HUES64 (cell line): ENCODE measurements around the gene ZMYM4.

Experiments
- H3K27ac ChIP-seq: 2 replicates; pipeline ENCODE4 v1.7.0; 2013; ENCODE audit warnings: low read depth, low read length, inconsistent platforms
- H3K27me3 ChIP-seq: 2 replicates; pipeline ENCODE4 v1.6.1; 2013; ENCODE audit warnings: mild to moderate bottlenecking, low read length; ENCODE audit not compliant: insufficient read depth
- H3K36me3 ChIP-seq: 2 replicates; pipeline ENCODE4 v1.6.1; 2013; ENCODE audit warnings: mild to moderate bottlenecking, low read length; ENCODE audit not compliant: insufficient read depth
- H3K4me1 ChIP-seq: 2 replicates; pipeline ENCODE4 v1.6.1; 2013; ENCODE audit warnings: mild to moderate bottlenecking, low read length, moderate library complexity; ENCODE audit not compliant: insufficient read depth
- H3K4me3 ChIP-seq: 2 replicates; pipeline ENCODE4 v1.5.1; 2013; ENCODE audit warnings: mild to moderate bottlenecking, low read length, moderate library complexity
- H3K9ac ChIP-seq: 2 replicates; pipeline ENCODE4 v1.6.1; 2013; ENCODE audit warnings: mild to moderate bottlenecking, low read depth, low read length
- H3K9me3 ChIP-seq: 2 replicates; pipeline ENCODE4 v1.6.1; 2013; ENCODE audit warnings: low read depth, low read length; ENCODE audit not compliant: insufficient read depth
- WGBS: fragments of 150-250, 120-280 bp; methylation state at CpG from one replicate; pipeline ENCODE4 v1.1.7; 2013; ENCODE audit warnings: missing lambda C conversion rate; 5-methylcytosine and 5-hydroxymethylcytosine counted together

Gene ZMYM4

GRCh38 chr1:35407743-35408142, 139.2 kb downstream of the ZMYM4 start:
- no peaks in the 10 kb centered on the region for H3K27me3 ChIP-seq
- H3K27ac ChIP-seq = no peak overlapping the region
- H3K4me1 ChIP-seq = peaks cover 14% of the 10 kb centered on the region; the same call in 1 of the 2 replicates
- H3K4me3 ChIP-seq = no peak overlapping the region
- peaks cover 81% of the 10 kb centered on the region for H3K36me3 ChIP-seq
- peaks cover 12% of the 10 kb centered on the region; the same call in 1 of the 2 replicates for H3K9me3 ChIP-seq
- H3K9ac ChIP-seq = no peak overlapping the region
- WGBS = 94% methylated on average over 4 of the region's 4 CpGs

- Histone ChIP-seq H3K9me3 (peaks cover 12% of the 10 kb centered on the region; the same call in 1 of the 2 replicates), H3K27me3 (no peaks in the 10 kb centered on the region), H3K36me3 (peaks cover 78% of the 10 kb centered on the region), H3K4me1 (peaks cover 14% of the 10 kb centered on the region; the same call in 1 of the 2 replicates), H3K9ac (no peak overlapping the region), H3K27ac (no peak overlapping the region), H3K4me3 (no peak overlapping the region)
- 100% methylated on average over 1 of the region's 1 CpG for WGBS
These were observed 140.4 kb downstream of the ZMYM4 start for GRCh38 chr1:35408925-35409324.

GRCh38 chr1:35426097-35426586, 157.6 kb downstream of the ZMYM4 start:
- Histone ChIP-seq H3K27ac (no peak overlapping the region), H3K9me3 (no peaks in the 10 kb centered on the region), H3K4me1 (no peaks in the 10 kb centered on the region; the same call in 1 of the 2 replicates), H3K27me3 (no peaks in the 10 kb centered on the region), H3K9ac (no peak overlapping the region), H3K4me3 (no peak overlapping the region), H3K36me3 (peaks cover 21% of the 10 kb centered on the region)
- 91% methylated on average over 2 of the region's 2 CpGs for WGBS

GRCh38 chr1:35428360-35428759, 159.9 kb downstream of the ZMYM4 start:
- Histone ChIP-seq H3K9ac (no peak overlapping the region), H3K27ac (no peak overlapping the region), H3K27me3 (no peaks in the 10 kb centered on the region), H3K4me3 (no peak overlapping the region), H3K9me3 (no peaks in the 10 kb centered on the region), H3K36me3 (peaks cover 14% of the 10 kb centered on the region), H3K4me1 (no peaks in the 10 kb centered on the region; the same call in 1 of the 2 replicates)
- 93% methylated on average over 7 of the region's 7 CpGs for WGBS

GRCh38 chr1:35430762-35431161, 162.3 kb downstream of the ZMYM4 start:
- Histone ChIP-seq H3K4me3 (no peak overlapping the region), H3K9ac (no peak overlapping the region), H3K9me3 (no peaks in the 10 kb centered on the region), H3K36me3 (peaks cover 31% of the 10 kb centered on the region), H3K27ac (no peak overlapping the region), H3K27me3 (no peaks in the 10 kb centered on the region), H3K4me1 (no peaks in the 10 kb centered on the region; the same call in 1 of the 2 replicates)
- 86% methylated on average over 4 of the region's 4 CpGs for WGBS

GRCh38 chr1:35431173-35431599, 162.7 kb downstream of the ZMYM4 start:
- WGBS = 92% methylated on average over 7 of the region's 7 CpGs
- no peak overlapping the region for H3K27ac ChIP-seq
- no peaks in the 10 kb centered on the region for H3K27me3 ChIP-seq
- no peak overlapping the region for H3K4me3 ChIP-seq
- H3K36me3 ChIP-seq = peaks cover 35% of the 10 kb centered on the region
- no peaks in the 10 kb centered on the region; the same call in 1 of the 2 replicates for H3K4me1 ChIP-seq
- no peaks in the 10 kb centered on the region for H3K9me3 ChIP-seq
- no peak overlapping the region for H3K9ac ChIP-seq

- H3K36me3 ChIP-seq = peaks cover 44% of the 10 kb centered on the region
- H3K27ac ChIP-seq = no peak overlapping the region
- 94% methylated on average over 10 of the region's 10 CpGs for WGBS
- no peaks in the 10 kb centered on the region; the same call in 1 of the 2 replicates for H3K4me1 ChIP-seq
- H3K9ac ChIP-seq = no peak overlapping the region
- H3K27me3 ChIP-seq = no peaks in the 10 kb centered on the region
- no peak overlapping the region for H3K4me3 ChIP-seq
- no peaks in the 10 kb centered on the region for H3K9me3 ChIP-seq
These were observed 163.7 kb downstream of the ZMYM4 start for GRCh38 chr1:35432231-35432630.

GRCh38 chr1:35433714-35434113, 165.2 kb downstream of the ZMYM4 start:
- Histone ChIP-seq H3K27me3 (no peaks in the 10 kb centered on the region), H3K9me3 (no peaks in the 10 kb centered on the region), H3K4me1 (no peaks in the 10 kb centered on the region), H3K36me3 (peaks cover 55% of the 10 kb centered on the region), H3K4me3 (no peak overlapping the region), H3K9ac (no peak overlapping the region), H3K27ac (no peak overlapping the region)
- WGBS = 98% methylated on average over 12 of the region's 15 CpGs

- whole genome bisulfite sequencing = 96% methylated on average over 12 of the region's 12 CpGs
- Histone ChIP-seq H3K36me3 (peaks cover 65% of the 10 kb centered on the region), H3K27me3 (no peaks in the 10 kb centered on the region), H3K9ac (no peak overlapping the region), H3K4me1 (no peaks in the 10 kb centered on the region), H3K9me3 (no peaks in the 10 kb centered on the region), H3K27ac (no peak overlapping the region), H3K4me3 (no peak overlapping the region)
These were observed 166.2 kb downstream of the ZMYM4 start for GRCh38 chr1:35434703-35435102.

GRCh38 chr1:35436078-35436477, 167.6 kb downstream of the ZMYM4 start:
- Histone ChIP-seq H3K9ac (no peak overlapping the region), H3K4me3 (no peak overlapping the region), H3K27me3 (no peaks in the 10 kb centered on the region), H3K9me3 (no peaks in the 10 kb centered on the region), H3K27ac (no peak overlapping the region), H3K4me1 (no peaks in the 10 kb centered on the region), H3K36me3 (peaks cover 78% of the 10 kb centered on the region)
- 98% methylated on average over 10 of the region's 10 CpGs for WGBS

- Histone ChIP-seq H3K27ac (no peak overlapping the region), H3K4me1 (no peaks in the 10 kb centered on the region), H3K9me3 (no peaks in the 10 kb centered on the region), H3K36me3 (peaks cover 89% of the 10 kb centered on the region), H3K4me3 (no peak overlapping the region), H3K27me3 (no peaks in the 10 kb centered on the region), H3K9ac (no peak overlapping the region)
- 95% methylated on average over 9 of the region's 9 CpGs for WGBS
These were observed 168.7 kb downstream of the ZMYM4 start for GRCh38 chr1:35437200-35437599.

GRCh38 chr1:35439626-35440025, 171.1 kb downstream of the ZMYM4 start:
- H3K27ac ChIP-seq = no peak overlapping the region
- H3K4me3 ChIP-seq = no peak overlapping the region
- no peaks in the 10 kb centered on the region for H3K9me3 ChIP-seq
- no peaks in the 10 kb centered on the region for H3K4me1 ChIP-seq
- no peaks in the 10 kb centered on the region for H3K27me3 ChIP-seq
- H3K36me3 ChIP-seq = peaks cover 90% of the 10 kb centered on the region
- no peak overlapping the region for H3K9ac ChIP-seq
- 91% methylated on average over 1 of the region's 1 CpG for WGBS
